Thyroid gland (tissue), 4 donors: Measurements from ENCODE around the gene LTB4R. TPM values are rescaled to one million over a fixed set of nuclear protein-coding genes. Genes with fewer than 3 reads are reported as not detected.

Source experiments
- DNase-seq, 2 donors: peaks; one replicate each; pipeline ENCODE4 v3.0.0-alpha.2; 2019
- H3K27ac ChIP-seq, 3 donors: fragments of 200-600 bp; sonication (generic); 1 replicate in 2 of 3; 2 replicates in 1 of 3; pipeline ENCODE4 v1.5.1; 2016 to 2019; ENCODE audit warnings: mild to moderate bottlenecking in 1 of 3, moderate library complexity in 1 of 3
- H3K27me3 ChIP-seq: fragments of 200-600 bp; sonication (generic); one replicate; pipeline ENCODE4 v1.5.1; 2019
- H3K36me3 ChIP-seq, 2 donors: fragments of 200-600 bp; sonication (generic); one replicate each; pipeline ENCODE4 v1.5.1; 2016 to 2019
- H3K4me1 ChIP-seq, 2 donors: fragments of 200-600 bp; sonication (generic); one replicate each; pipeline ENCODE4 v1.5.1; 2017 to 2019
- H3K4me3 ChIP-seq, 3 donors: fragments of 200-600 bp; sonication (generic); replicated peaks in 1 of 3; 1 replicate in 2 of 3; 2 replicates in 1 of 3; pipeline ENCODE4 v1.5.1; 2016; ENCODE audit warnings: mild to moderate bottlenecking in 1 of 3
- H3K9me3 ChIP-seq: fragments of 200-600 bp; sonication (generic); one replicate; pipeline ENCODE4 v1.5.1; 2017
- POLR2A ChIP-seq, 2 donors: fragments of 450-650 bp; IDR thresholded peaks; one replicate each; pipeline ENCODE4 v1.6.1; 2017; ENCODE audit warnings: antibody characterized with exemption in 2 of 2, mild to moderate bottlenecking in 2 of 2, moderate library complexity in 1 of 2
- WGBS, 2 donors: methylation state at CpG; one replicate each; pipeline ENCODE4 v1.1.5; 2017; 5-methylcytosine and 5-hydroxymethylcytosine counted together
- intact Hi-C: fragments of 100-400 bp; cut with DNase I; formaldehyde crosslinking; loops from one replicate; pipeline ENCODE4 v1.15.1; 2023
- total RNA-seq, 4 donors: library from RNA; depleted of rRNA; stranded (reverse); fragments of >200 nt; gene quantifications; one replicate each; pipeline ENCODE4 v1.2.3, GENCODE V29; 2016
- TF ChIP-seq, protein P1 (sequence below), 6 experiments: fragments of 200-600 bp in 3 of 6; fragments of 450-650 bp in 3 of 6; sonication (generic) in 3 of 6; IDR thresholded peaks; one replicate each; pipeline ENCODE4 v1.5.1; 2016 to 2019; ENCODE audit warnings: antibody characterized with exemption in 6 of 6, mild to moderate bottlenecking in 2 of 6, inconsistent platforms in 1 of 6, moderate library complexity in 1 of 6

The LTB4R gene
- total RNA-seq, 4 donors from 2014 or later: 4.2 to 7.4 (median 4.3) TPM

DNA sequence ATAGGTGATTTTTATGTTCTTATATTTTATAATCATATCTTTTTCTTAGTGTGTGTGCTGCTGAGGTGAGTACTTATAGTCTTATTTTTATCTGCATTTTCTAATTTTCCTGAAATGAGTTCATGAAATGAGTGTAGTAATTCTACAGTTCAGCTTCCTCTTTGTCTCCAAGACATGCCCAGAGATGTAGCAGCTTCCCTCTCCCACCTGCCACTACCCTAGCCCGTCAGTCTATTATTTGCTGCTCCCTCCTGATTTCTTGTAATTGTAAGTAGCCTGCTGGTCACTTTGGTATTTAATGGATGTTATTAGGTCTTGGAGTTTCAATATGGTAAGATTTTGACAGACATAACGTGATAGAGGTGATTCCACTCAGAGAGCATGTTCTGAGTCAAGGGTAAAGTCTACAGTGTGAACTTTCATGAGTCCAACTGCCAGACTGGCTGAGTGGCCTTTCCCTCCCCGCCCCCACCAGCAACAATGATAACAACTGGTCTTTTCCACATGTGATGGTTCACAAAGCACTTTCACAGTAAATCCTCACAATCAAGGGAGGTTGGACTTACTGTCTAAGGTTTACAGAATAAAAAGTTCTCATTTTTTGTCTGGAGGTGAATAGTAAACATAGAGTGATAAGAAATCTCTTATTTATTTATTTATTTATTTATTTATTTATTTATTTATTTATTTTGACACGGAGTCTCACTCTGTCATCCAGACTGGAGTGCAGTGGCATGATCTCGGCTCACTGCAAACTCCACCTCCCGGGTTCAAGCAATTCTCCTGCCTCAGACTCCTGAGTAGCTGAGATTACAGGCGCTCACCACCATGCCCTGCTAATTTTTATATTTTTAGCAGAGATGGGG lies 32.7 kb downstream of the LTB4R start:
- TF ChIP-seq, protein P1, sequence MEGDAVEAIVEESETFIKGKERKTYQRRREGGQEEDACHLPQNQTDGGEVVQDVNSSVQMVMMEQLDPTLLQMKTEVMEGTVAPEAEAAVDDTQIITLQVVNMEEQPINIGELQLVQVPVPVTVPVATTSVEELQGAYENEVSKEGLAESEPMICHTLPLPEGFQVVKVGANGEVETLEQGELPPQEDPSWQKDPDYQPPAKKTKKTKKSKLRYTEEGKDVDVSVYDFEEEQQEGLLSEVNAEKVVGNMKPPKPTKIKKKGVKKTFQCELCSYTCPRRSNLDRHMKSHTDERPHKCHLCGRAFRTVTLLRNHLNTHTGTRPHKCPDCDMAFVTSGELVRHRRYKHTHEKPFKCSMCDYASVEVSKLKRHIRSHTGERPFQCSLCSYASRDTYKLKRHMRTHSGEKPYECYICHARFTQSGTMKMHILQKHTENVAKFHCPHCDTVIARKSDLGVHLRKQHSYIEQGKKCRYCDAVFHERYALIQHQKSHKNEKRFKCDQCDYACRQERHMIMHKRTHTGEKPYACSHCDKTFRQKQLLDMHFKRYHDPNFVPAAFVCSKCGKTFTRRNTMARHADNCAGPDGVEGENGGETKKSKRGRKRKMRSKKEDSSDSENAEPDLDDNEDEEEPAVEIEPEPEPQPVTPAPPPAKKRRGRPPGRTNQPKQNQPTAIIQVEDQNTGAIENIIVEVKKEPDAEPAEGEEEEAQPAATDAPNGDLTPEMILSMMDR (IDR thresholded peaks at IDR 0.05): no peak
- no peak for TF ChIP-seq POLR2A (IDR thresholded peaks at IDR 0.05)
- intact Hi-C loops: no loop called here
- Histone ChIP-seq H3K4me1 (peaks cover 0 to 9% of the 10 kb centered on the region in 2 donors), H3K36me3 (no peaks in the 10 kb centered on the region), H3K27ac (no peak overlapping the region), H3K27me3 (no peaks in the 10 kb centered on the region), H3K9me3 (no peaks in the 10 kb centered on the region), H3K4me3 (no peak overlapping the region)
- DNase-seq: no peak
- 75 to 77% methylated on average over 7 of the region's 7 CpGs for WGBS, 2 donors

DNA sequence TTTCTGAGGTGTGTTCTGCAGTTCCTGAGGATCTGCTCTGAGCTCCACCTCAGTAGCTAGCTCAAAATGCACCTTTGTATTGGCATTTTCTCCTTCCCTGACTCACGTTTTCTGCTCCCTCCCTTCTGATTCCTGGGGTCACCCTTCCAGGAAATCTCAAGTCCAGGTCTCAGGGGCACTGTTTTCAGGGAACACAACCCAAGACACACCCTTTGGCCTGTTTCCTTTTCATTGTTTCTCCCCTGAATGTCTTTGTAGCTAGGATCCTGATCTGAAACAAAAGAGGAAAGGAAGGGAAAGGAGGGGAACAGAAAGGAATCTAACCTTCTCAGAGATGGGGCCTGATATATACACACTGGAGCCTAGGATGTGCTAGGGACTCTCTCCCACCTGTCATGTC lies 35.8 kb downstream of the LTB4R start:
- Histone ChIP-seq H3K27ac (no peak overlapping the region), H3K27me3 (no peaks in the 10 kb centered on the region), H3K4me1 (peaks cover 2 to 9% of the 10 kb centered on the region in 2 donors), H3K9me3 (no peaks in the 10 kb centered on the region), H3K36me3 (no peaks in the 10 kb centered on the region), H3K4me3 (no peak overlapping the region)
- no peak for TF ChIP-seq POLR2A (IDR thresholded peaks at IDR 0.05)
- TF ChIP-seq, protein P1 (IDR thresholded peaks at IDR 0.05): no peak
- WGBS, 2 donors: 71 to 83% methylated on average over 1 of the region's 1 CpG
- DNase-seq: no peak
- intact Hi-C loops: no loop called here

DNA sequence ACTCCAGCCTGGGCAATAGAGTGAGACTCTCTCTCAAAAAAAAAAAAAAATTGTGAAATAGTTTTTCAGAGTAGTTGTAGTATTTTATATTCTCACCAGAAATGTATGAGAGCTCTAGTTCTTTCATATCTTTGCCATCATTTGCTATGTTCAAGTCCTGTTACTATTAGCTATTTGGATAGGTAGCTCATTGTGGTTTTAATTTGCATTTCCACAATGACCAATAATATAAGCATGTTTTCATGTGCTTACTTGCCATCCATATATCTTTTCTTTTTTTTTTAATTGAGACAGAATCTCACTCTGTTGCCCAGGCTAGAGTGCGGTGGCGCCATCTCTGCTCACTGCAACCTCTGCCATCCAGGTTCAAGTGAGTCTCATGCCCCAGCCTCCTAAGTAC lies 36.9 kb downstream of the LTB4R start:
- Histone ChIP-seq H3K9me3 (no peaks in the 10 kb centered on the region), H3K27me3 (no peaks in the 10 kb centered on the region), H3K27ac (no peak overlapping the region), H3K4me3 (no peak overlapping the region), H3K36me3 (no peaks in the 10 kb centered on the region), H3K4me1 (peaks cover 9 to 20% of the 10 kb centered on the region in 2 donors)
- WGBS, 2 donors: 95 to 100% methylated on average over 2 of the region's 2 CpGs
- TF ChIP-seq, protein P1 (IDR thresholded peaks at IDR 0.05): no peak
- no peak for TF ChIP-seq POLR2A (IDR thresholded peaks at IDR 0.05)
- no peak for DNase-seq
- intact Hi-C loops: no loop called here

DNA sequence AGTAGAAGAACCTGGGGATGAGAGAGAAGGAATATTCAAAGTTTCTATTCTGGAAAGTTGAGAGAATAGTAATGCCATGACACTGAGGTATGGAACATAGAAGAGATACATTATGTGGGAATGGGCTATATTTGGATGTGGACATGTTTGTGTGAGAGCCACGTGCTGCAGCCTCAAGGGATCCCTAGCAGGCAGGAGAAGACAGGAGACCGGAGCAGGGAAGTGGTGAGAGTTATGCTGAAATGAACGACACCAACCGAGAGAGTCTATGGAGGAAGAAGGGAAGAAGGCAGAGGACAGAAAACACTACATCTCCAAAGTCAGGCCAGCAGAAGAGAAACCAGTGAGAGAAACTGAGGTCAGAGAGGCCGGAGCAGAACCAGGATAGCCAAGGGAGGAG lies 38.4 kb downstream of the LTB4R start:
- no peaks in the 10 kb centered on the region for H3K27me3 ChIP-seq
- 82 to 83% methylated on average over 5 of the region's 5 CpGs for WGBS, 2 donors
- intact Hi-C loops: no loop called here
- no peak for TF ChIP-seq POLR2A (IDR thresholded peaks at IDR 0.05)
- TF ChIP-seq, protein P1 (IDR thresholded peaks at IDR 0.05): no peak
- no peaks in the 10 kb centered on the region for H3K36me3 ChIP-seq
- peaks cover 9 to 25% of the 10 kb centered on the region in 2 donors for H3K4me1 ChIP-seq
- H3K9me3 ChIP-seq: no peaks in the 10 kb centered on the region
- H3K4me3 ChIP-seq: no peak overlapping the region
- DNase-seq: no peak
- H3K27ac ChIP-seq: no peak overlapping the region

DNA sequence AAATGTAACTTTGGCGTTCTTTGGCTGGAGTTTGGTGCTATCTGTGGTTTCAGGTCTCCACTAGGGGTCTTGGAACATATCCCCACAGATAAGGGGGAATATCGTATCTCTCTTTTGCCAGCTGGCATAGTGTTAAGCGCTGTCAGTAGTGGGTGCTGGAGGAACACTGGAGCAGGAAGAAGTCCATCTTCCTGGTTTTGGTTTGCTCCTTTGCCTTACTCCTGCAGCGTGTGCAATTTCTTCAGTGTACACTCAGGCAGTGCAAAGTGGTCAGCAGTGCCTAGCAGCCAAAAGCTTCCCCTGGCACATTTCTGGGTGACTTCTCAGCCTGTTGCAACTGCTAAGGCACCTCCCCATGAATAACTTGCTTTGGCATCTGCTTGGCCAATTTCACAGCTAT lies 40.2 kb downstream of the LTB4R start:
- Histone ChIP-seq H3K36me3 (no peaks in the 10 kb centered on the region), H3K27ac (peak overlapping the region in 1 of 3 donors; percentile 30), H3K27me3 (no peaks in the 10 kb centered on the region), H3K4me1 (peaks cover 9 to 25% of the 10 kb centered on the region in 2 donors), H3K9me3 (no peaks in the 10 kb centered on the region), H3K4me3 (no peak overlapping the region)
- TF ChIP-seq, protein P1 (IDR thresholded peaks at IDR 0.05): no peak
- TF ChIP-seq POLR2A (IDR thresholded peaks at IDR 0.05): no peak
- intact Hi-C loops: no loop called here
- WGBS, 2 donors: 23 to 32% methylated on average over 4 of the region's 4 CpGs
- peak; percentile 78 to 79 for DNase-seq
